Activated T-helper 17 cell treated with anti-CD3 and anti-CD28 coated beads, Interleukin-2, amount 50 U/mL, for 72 hours (primary cell): Measurements from ENCODE around the gene CBY2. TPM values are rescaled to one million over a fixed set of nuclear protein-coding genes. Genes with fewer than 3 reads are reported as not detected.

ENCODE experiments used
- ATAC-seq: fragments of 150-1000 bp; cut with Tn5 transposase; replicated peaks from 2 replicates; pipeline ENCODE4 v1.10.0; 2021; ENCODE audit warnings: mild to moderate bottlenecking, moderate library complexity
- H3K27ac Mint-ChIP-seq: one replicate; pipeline ENCODE4 v1.8.0; 2022; ENCODE audit warnings: mixed read lengths
- H3K27me3 Mint-ChIP-seq: one replicate; pipeline ENCODE4 v1.8.0; 2022; ENCODE audit warnings: mixed read lengths
- H3K36me3 Mint-ChIP-seq: one replicate; pipeline ENCODE4 v1.8.0; 2022; ENCODE audit warnings: low read depth, mild to moderate bottlenecking, mixed read lengths
- H3K4me1 Mint-ChIP-seq: one replicate; pipeline ENCODE4 v1.8.0; 2022; ENCODE audit warnings: mixed read lengths
- H3K4me3 Mint-ChIP-seq: one replicate; pipeline ENCODE4 v1.8.0; 2022; ENCODE audit warnings: mild to moderate bottlenecking, mixed read lengths
- H3K9me3 Mint-ChIP-seq: one replicate; pipeline ENCODE4 v1.8.0; 2022; ENCODE audit warnings: mixed read lengths
- total RNA-seq, 2 donors: library from RNA; stranded (reverse); gene quantifications; one replicate each; pipeline ENCODE4 v1.2.3, GENCODE V29; 2022

The CBY2 gene
- total RNA-seq, 2 donors from 2014 or later = not detected

GRCh38 chr13:45688577-45688976 lies 13.5 kb upstream of the CBY2 start:
- peaks cover 4% of the 10 kb centered on the region for H3K27me3 Mint-ChIP-seq
- no peak for ATAC-seq
- H3K36me3 Mint-ChIP-seq = no peaks in the 10 kb centered on the region
- H3K4me1 Mint-ChIP-seq = peaks cover 4% of the 10 kb centered on the region
- no peak overlapping the region for H3K27ac Mint-ChIP-seq
- H3K9me3 Mint-ChIP-seq = no peaks in the 10 kb centered on the region
- H3K4me3 Mint-ChIP-seq = no peak overlapping the region

- H3K27me3 Mint-ChIP-seq = peaks cover 4% of the 10 kb centered on the region
- no peak overlapping the region for H3K27ac Mint-ChIP-seq
- ATAC-seq = no peak
- peaks cover 9% of the 10 kb centered on the region for H3K4me1 Mint-ChIP-seq
- no peaks in the 10 kb centered on the region for H3K36me3 Mint-ChIP-seq
- no peak overlapping the region for H3K4me3 Mint-ChIP-seq
- no peaks in the 10 kb centered on the region for H3K9me3 Mint-ChIP-seq
Measured at GRCh38 chr13:45690636-45691035, 11.5 kb upstream of the CBY2 start.

GRCh38 chr13:45691251-45691650 lies 10.9 kb upstream of the CBY2 start:
- Mint-ChIP-seq H3K27me3 (peaks cover 4% of the 10 kb centered on the region), H3K9me3 (no peaks in the 10 kb centered on the region), H3K27ac (no peak overlapping the region), H3K36me3 (no peaks in the 10 kb centered on the region), H3K4me1 (peaks cover 10% of the 10 kb centered on the region), H3K4me3 (no peak overlapping the region)
- no peak for ATAC-seq

GRCh38 chr13:45691667-45692066 lies 10.5 kb upstream of the CBY2 start:
- H3K4me3 Mint-ChIP-seq = no peak overlapping the region
- H3K4me1 Mint-ChIP-seq = peaks cover 10% of the 10 kb centered on the region
- H3K27ac Mint-ChIP-seq = no peak overlapping the region

GRCh38 chr13:45695198-45695730 lies 6.9 kb upstream of the CBY2 start:
- Mint-ChIP-seq H3K9me3 (no peaks in the 10 kb centered on the region), H3K4me1 (peaks cover 10% of the 10 kb centered on the region), H3K27me3 (peaks cover 9% of the 10 kb centered on the region), H3K36me3 (no peaks in the 10 kb centered on the region), H3K27ac (peak overlapping the region; percentile 2), H3K4me3 (peak overlapping the region; percentile 21)
- ATAC-seq = peak; percentile 89

More at GRCh38 chr13:45691667-45692066, 10.5 kb upstream of the CBY2 start:
- Mint-ChIP-seq H3K27me3 (peaks cover 4% of the 10 kb centered on the region), H3K9me3 (no peaks in the 10 kb centered on the region), H3K36me3 (no peaks in the 10 kb centered on the region)
- no peak for ATAC-seq

- Mint-ChIP-seq H3K27me3 (peaks cover 7% of the 10 kb centered on the region), H3K4me1 (peaks cover 17% of the 10 kb centered on the region), H3K4me3 (peak overlapping the region; percentile 4), H3K27ac (no peak overlapping the region), H3K9me3 (no peaks in the 10 kb centered on the region), H3K36me3 (no peaks in the 10 kb centered on the region)
- ATAC-seq = peak; percentile 23
Measured at GRCh38 chr13:45696610-45697226, 5.4 kb upstream of the CBY2 start.

- no peaks in the 10 kb centered on the region for H3K9me3 Mint-ChIP-seq
- ATAC-seq = peak; percentile 84
- H3K4me3 Mint-ChIP-seq = peak overlapping the region; percentile 29
- peaks cover 20% of the 10 kb centered on the region for H3K27me3 Mint-ChIP-seq
- peaks cover 8% of the 10 kb centered on the region for H3K4me1 Mint-ChIP-seq
- H3K27ac Mint-ChIP-seq = peak overlapping the region; percentile 67
- H3K36me3 Mint-ChIP-seq = no peaks in the 10 kb centered on the region
Measured at GRCh38 chr13:45700971-45701900, 884 bp upstream of the CBY2 start.

GRCh38 chr13:45702869-45703391 lies 810 bp downstream of the CBY2 start:
- Mint-ChIP-seq H3K27ac (peak overlapping the region; percentile 67), H3K9me3 (no peaks in the 10 kb centered on the region), H3K4me1 (peaks cover 8% of the 10 kb centered on the region), H3K36me3 (no peaks in the 10 kb centered on the region), H3K27me3 (peaks cover 21% of the 10 kb centered on the region), H3K4me3 (no peak overlapping the region)
- no peak for ATAC-seq

- H3K4me3 Mint-ChIP-seq = no peak overlapping the region
- H3K27me3 Mint-ChIP-seq = peaks cover 17% of the 10 kb centered on the region
- H3K9me3 Mint-ChIP-seq = peaks cover 3% of the 10 kb centered on the region
Measured at GRCh38 chr13:45704211-45704739, 2.2 kb downstream of the CBY2 start.

GRCh38 chr13:45704854-45705695 lies 3.0 kb downstream of the CBY2 start:
- no peaks in the 10 kb centered on the region for H3K36me3 Mint-ChIP-seq
- no peak overlapping the region for H3K4me3 Mint-ChIP-seq
- H3K27me3 Mint-ChIP-seq = peaks cover 17% of the 10 kb centered on the region
- no peak for ATAC-seq
- H3K27ac Mint-ChIP-seq = no peak overlapping the region
- peaks cover 3% of the 10 kb centered on the region for H3K9me3 Mint-ChIP-seq
- H3K4me1 Mint-ChIP-seq = peaks cover 8% of the 10 kb centered on the region

More at GRCh38 chr13:45704211-45704739, 2.2 kb downstream of the CBY2 start:
- Mint-ChIP-seq H3K4me1 (peaks cover 8% of the 10 kb centered on the region), H3K27ac (no peak overlapping the region), H3K36me3 (no peaks in the 10 kb centered on the region)
- ATAC-seq = no peak

- Mint-ChIP-seq H3K4me1 (peaks cover 8% of the 10 kb centered on the region), H3K4me3 (no peak overlapping the region), H3K9me3 (peaks cover 3% of the 10 kb centered on the region), H3K36me3 (no peaks in the 10 kb centered on the region), H3K27ac (no peak overlapping the region), H3K27me3 (peaks cover 14% of the 10 kb centered on the region)
- ATAC-seq = no peak
Measured at GRCh38 chr13:45705918-45706317, 3.8 kb downstream of the CBY2 start.

- Mint-ChIP-seq H3K9me3 (peaks cover 3% of the 10 kb centered on the region), H3K36me3 (no peaks in the 10 kb centered on the region), H3K27ac (no peak overlapping the region), H3K27me3 (peaks cover 14% of the 10 kb centered on the region), H3K4me1 (no peaks in the 10 kb centered on the region), H3K4me3 (no peak overlapping the region)
- ATAC-seq = no peak
Measured at GRCh38 chr13:45707516-45708100, 5.5 kb downstream of the CBY2 start.

- Mint-ChIP-seq H3K27ac (no peak overlapping the region), H3K4me1 (no peaks in the 10 kb centered on the region), H3K27me3 (no peaks in the 10 kb centered on the region), H3K4me3 (no peak overlapping the region), H3K36me3 (no peaks in the 10 kb centered on the region), H3K9me3 (peaks cover 3% of the 10 kb centered on the region)
- no peak for ATAC-seq
Measured at GRCh38 chr13:45711951-45712350, 9.8 kb downstream of the CBY2 start.
